ENCODE measurements around the gene KRT24. TPM values are rescaled to one million over a fixed set of nuclear protein-coding genes. Genes with fewer than 3 reads are reported as not detected.

Gene KRT24
- total RNA-seq, 2 experiments from 2014 or later: not detected

GRCh38 chr17:40651939-40652338 lies 51.6 kb downstream of the KRT24 start:
- CTCF ChIA-PET: no interaction called here
- no peak overlapping the region for H3K4me3 Mint-ChIP-seq

GRCh38 chr17:40648384-40648968 lies 55.1 kb downstream of the KRT24 start:
- no peaks in the 10 kb centered on the region for H3K9me3 Mint-ChIP-seq
- peak overlapping the region; percentile 92 for H3K4me3 Mint-ChIP-seq
- no peak for DNase-seq
- intact Hi-C loops (cut with micrococcal nuclease): no loop called here
- ChIA-PET POLR2A (interaction anchor here (0.6 to 3.2 kb wide), 6 partner anchors 11 to 201 kb away, joined by 3 to 28 read pairs (median 8); no protein-coding TSS in a partner anchor), CTCF (interaction anchor here (0.9 to 3.3 kb wide), 4 partner anchors 29 to 1014 kb away, joined by 4 to 17 read pairs (median 10); no protein-coding TSS in a partner anchor)
- H3K36me3 Mint-ChIP-seq: peaks cover 19% of the 10 kb centered on the region
- H3K4me1 Mint-ChIP-seq (ENCODE audit: low read depth): peaks cover 37% of the 10 kb centered on the region
- H3K27me3 Mint-ChIP-seq: no peaks in the 10 kb centered on the region
- peak overlapping the region; percentile 97 for H3K27ac Mint-ChIP-seq

More at GRCh38 chr17:40651939-40652338, 51.6 kb downstream of the KRT24 start:
- Mint-ChIP-seq H3K36me3 (peaks cover 4% of the 10 kb centered on the region), H3K4me1 (ENCODE audit: low read depth) (peaks cover 8% of the 10 kb centered on the region), H3K27ac (no peak overlapping the region), H3K27me3 (no peaks in the 10 kb centered on the region), H3K9me3 (no peaks in the 10 kb centered on the region)
- DNase-seq: no peak
- intact Hi-C loops (cut with micrococcal nuclease): no loop called here
- POLR2A ChIA-PET: no interaction called here

Other genes with a start within 250 kb of the KRT24 start
- gene TNS4, start 202.1 kb downstream of the KRT24 start, total RNA-seq: 10 to 100 TPM; 14.5 to 15.2 TPM
- 100 to 1,000 TPM; 137 to 145 TPM for gene CCR7, start 138.3 kb downstream of the KRT24 start, total RNA-seq
- gene SMARCE1, start 55.9 kb downstream of the KRT24 start, total RNA-seq: 100 to 1,000 TPM; 103 to 104 TPM
- not detected for gene KRT222, start 38.6 kb downstream of the KRT24 start, total RNA-seq
- gene KRT25, start 51.6 kb upstream of the KRT24 start, total RNA-seq: not detected
- gene KRT26, start 68.4 kb upstream of the KRT24 start, total RNA-seq: not detected
- gene KRT27, start 78.8 kb upstream of the KRT24 start, total RNA-seq: not detected
- not detected for gene KRT28, start 96.2 kb upstream of the KRT24 start, total RNA-seq
- gene KRT10, start 118.9 kb upstream of the KRT24 start, total RNA-seq: 10 to 100 TPM; 28.4 to 35.5 TPM
- gene KRT12, start 163.5 kb upstream of the KRT24 start, total RNA-seq: not detected
- not detected for gene KRT20, start 181.5 kb upstream of the KRT24 start, total RNA-seq
- not detected for gene KRT23, start 233.9 kb upstream of the KRT24 start, total RNA-seq

Measured in activated CD4-positive, alpha-beta memory T cell treated with anti-CD3 and anti-CD28 coated beads for 36 hours (primary cell).